ENCODE results near the gene PREX1.

Gene PREX1

DNA sequence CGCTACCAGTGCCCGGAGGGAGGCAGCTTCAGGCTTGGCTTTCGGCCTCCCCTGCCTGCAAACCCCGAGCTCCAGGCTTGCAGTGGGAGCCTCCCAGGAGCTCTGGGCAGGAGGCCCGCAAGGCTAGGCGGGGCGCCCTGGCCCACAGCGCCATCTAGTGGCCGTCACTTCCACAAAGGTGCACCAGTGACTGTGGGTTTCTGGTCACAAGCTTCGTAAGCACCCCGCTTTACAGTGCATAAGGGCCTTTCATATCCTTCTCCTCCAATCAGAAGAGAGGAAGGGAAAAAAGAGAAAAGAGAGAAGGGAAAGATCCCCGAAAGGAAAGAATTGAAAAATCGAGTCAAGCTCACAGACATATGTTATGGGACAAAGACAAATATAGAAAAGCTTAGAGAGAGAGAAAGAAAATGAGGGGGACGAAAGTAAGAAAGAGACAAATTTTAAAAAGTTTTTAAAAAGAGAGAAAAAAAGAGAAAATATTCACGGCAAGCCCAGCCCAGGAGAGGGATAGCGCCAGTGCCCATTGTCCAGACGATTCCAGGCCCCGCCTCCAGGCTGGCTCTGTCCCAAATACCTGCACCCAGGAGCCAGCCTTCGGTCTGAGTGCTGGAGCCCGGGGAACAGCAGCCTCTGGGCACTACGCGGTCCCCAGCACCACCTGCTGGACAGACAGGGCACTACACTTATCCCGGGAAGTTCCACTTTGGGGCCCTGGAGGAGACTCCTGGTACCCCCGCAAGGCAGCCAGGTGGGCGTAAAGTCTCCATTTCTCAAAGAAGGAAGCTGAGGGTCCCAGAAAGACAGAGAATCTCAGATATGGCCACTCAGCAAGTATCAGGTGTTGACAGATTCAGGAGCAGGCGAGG lies 207.1 kb downstream of the PREX1 start:
- peak; percentile 93 for DNase-seq (ENCODE audit: low spot score)

DNA sequence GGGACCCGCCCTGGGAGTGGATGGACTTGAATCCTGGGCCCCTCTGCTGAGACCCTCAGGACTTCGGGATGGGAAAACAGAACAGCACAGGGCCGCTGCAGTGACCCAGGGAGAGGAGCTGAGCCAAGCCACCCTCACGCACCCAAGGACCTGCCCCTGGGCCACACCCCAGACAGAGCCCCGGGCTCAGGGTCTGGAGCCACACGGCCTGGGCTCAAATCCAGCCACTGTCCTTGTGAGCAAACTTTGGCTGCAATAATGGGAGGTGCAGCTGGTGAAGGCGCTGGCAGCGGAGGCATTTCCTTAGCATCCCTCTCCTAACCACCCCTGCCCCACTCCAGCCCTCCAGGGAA lies 207.7 kb downstream of the PREX1 start:
- no peak for DNase-seq (ENCODE audit: low spot score)

DNA sequence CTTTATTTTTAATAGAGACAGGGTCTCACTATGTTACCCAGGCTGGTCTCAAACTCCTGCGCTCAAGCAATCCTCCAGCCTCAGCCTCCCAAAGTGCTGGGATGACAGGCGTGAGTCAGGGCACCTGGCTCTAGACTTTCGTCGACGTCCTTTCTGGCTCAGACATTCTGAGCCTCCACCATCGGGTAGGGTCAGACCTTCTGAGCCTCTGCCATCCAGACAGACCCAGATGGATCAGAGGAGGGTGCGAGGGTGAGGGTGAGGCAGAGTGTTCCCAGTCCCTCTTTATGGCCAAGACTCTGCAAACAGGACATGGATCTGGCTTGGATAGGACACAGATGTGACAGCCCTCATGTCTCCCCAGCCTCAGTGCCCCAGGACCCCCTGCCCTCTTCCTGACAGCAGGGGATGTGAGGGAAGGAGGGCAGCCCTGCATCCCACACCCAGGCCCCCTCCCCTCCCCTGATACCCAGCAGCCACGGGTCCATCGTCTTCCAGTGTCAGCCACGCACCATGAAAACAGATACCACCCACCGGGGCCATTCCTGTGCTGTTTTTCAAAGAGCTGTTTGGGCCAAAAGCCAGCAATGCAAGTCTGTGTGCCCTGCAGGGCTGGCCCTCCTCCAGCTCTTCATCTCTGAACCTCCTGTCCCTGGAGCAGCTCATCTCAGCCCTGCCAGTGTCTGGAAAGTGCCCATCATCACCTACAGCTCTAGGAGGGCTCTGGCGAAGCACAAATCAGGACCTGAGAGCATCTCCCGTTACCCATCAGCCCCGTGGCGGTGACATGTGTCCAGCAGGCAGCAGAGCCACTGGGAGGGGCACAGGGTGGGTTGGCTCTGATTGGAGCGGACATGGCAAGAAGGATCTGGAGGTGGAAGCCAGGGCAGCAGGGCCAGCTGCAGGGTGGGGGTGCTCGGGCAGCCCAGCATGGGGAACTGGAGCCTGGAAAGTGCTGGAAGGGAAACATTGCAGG lies 208.4 kb downstream of the PREX1 start:
- DNase-seq (ENCODE audit: low spot score): no peak

DNA sequence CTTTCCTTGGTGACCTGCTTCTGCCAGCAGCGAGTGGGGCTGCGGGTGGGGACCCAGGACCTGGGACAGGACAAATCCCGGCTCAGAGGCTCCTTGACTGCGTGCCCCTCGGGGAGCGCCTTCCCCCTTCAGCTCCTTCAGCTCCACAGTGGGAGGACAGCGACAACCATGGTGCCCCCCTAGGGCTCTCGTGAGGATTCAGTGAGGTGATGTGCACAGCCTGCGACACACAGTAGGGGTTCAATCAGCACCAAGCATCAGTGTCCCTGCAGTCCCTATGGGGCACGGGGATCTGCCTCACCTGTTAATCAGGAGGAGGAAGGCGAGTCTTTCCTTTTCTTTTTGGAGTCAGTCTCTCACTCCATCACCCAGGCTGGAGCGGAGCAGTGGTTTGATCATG lies 209.2 kb downstream of the PREX1 start:
- no peak for DNase-seq (ENCODE audit: low spot score)

DNA sequence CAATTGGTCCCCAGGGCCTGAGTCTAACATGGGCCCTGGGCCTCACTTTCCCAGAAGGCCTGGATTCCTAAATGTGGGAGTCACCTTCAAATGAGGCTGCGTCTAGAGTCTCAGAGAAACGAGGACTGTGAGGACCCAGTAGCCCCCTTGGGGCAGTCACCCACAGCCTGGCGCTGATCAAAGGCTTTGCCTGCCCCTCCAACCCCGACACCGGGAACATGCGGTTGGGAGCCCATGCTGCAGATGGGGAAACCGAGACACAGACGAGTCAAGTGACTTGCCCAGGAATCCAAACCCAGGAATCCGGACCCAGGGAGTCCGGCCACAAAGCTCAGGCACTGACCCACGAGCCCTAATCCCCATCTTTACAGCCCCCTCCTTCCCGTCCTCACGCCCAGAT lies 209.7 kb downstream of the PREX1 start:
- DNase-seq (ENCODE audit: low spot score): no peak

DNA sequence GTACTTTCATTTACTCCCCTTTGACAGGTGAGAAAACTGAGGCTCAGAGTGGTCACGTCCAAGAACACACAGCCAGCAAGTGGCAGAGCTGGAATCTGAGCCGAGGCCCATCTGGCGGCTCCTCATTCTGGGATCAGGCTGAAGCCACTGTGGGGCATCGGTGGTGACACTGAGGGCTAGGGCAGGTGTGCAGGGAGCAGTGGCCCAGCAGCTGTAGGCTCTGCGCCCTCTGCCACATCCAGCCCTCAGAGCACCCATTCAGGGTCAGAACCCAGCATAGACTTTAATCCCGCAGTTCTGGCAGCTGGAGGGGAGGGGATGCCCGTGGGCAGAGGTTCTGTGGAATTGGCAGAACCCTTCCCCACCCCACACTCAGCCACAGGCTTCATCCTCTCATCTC lies 210.3 kb downstream of the PREX1 start:
- DNase-seq (ENCODE audit: low spot score): no peak

DNA sequence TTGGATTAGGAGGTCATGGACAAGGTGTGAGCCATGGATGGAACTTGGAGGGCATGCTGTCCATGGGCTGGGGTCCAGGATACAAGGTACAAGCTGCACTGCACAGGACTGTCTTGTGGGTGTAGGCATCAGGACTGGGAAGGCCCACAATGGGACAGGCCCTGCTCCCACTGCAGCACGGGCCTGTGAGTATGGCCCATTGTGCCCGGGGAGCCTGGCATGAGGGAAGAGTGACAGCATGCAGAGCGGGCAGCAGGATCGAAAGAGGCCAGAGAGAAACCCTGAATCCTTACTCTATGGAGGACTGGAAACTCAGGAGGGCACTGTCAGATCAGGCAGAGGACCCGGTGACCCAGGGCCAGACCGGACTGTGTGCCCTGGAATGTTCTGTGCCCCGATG lies 211.3 kb downstream of the PREX1 start:
- no peak for DNase-seq (ENCODE audit: low spot score)

DNA sequence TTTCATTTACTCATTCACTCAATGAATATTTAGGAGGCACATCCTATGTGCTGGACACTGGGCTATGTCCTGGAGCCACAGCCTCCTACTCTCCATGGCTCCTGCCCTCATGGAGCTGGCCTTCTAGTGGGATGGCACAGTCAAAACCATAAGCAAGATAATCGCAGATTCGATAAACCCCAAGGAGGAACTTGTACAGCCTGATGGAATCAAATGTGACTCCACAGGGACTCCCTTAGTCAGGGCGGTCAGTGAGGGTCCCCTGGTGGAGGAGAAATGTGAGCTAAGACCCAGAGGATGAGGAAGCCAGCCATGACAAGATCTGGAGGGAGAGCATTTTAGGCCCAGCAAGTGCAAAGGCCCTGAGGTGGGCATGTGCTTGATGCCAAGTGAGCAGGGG lies 211.9 kb downstream of the PREX1 start:
- no peak for DNase-seq (ENCODE audit: low spot score)

DNA sequence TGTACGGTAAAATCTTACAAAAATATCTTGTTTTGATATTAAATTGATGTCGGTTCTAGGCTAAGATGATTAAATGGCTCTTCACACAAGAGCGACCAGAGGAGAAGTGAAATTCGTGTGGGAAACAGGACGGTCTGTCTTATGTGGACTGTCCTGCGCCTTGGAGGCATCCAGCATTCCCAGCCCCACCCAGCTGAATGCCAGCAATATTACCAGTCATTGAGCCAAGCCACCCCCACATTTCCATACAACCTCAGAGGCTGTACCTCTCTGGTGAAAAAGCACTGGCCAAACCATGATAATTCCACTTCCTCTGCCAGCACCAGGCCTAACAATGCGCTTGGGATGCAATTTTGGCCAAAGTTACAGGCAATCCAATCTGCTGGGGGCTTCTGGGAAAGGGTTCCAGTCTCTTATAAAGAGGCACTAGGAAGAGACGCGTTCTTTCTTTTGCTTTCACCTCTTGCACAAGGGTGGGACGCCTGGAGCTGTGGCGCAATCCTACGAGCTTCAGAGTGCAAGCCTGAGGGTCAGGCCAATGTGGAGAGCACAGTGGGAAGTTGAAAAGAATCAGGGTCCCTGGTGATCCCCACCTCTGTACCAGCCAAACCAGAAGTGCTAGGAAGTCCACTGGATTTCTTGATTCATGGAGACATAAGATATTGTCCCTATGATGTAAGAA lies 213.1 kb downstream of the PREX1 start:
- no peak for DNase-seq (ENCODE audit: low spot score)

DNA sequence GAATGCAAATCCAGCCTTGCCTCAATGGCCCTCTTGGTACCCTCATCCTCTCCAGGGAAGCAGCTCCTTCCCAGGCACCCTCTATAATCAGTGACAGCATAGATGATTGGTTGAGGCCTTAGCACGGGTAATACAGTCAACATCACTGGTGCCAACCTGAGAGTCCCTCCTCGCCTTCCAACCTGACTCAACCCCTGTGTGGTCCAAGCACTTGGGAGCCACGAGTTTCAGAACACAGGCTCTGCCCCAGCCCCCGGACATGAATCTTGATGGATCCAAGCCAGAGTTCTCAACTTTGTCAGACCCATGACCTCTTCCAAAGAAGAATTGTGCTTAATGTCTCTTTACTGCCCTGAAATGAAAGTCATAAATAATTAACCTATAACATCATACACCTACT lies 213.9 kb downstream of the PREX1 start:
- no peak for DNase-seq (ENCODE audit: low spot score)

DNA sequence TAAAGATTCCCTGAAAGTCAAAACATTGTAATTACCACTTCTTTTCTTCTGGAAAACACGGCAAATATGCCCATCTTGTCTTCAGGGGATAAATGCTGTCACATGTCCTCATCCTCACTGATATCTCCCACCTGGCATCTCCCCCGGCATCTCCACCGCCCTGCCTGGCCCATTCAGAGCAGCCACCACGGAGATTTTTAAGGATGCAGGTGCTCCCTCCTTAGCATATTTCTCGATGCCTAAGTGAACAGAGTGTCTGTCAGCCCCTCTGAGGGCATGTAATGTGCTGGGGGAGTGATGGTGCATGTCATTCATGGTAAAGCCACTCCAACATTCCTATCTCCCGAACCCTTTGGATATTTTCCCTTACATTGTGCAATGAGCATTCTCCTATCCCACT lies 215.5 kb downstream of the PREX1 start:
- DNase-seq (ENCODE audit: low spot score): no peak

DNA sequence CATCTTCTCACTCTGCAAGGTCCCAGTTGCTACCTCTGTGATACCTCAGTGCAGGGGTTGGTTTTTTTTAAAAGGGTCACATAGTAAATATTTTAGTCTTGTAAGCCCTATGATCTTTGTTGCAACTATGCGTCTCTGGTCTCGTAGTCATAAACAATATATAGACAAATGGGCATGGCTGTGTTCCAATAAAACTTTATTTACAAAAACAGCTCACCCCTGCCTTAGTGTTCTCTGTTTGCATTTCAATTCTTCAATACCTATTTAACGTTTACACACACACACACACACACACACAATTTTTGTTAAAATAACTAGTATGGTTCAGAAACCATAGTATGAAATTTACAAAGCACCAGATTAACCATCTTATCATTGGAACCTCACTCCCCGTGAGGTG lies 216.8 kb downstream of the PREX1 start:
- DNase-seq (ENCODE audit: low spot score): no peak

DNA sequence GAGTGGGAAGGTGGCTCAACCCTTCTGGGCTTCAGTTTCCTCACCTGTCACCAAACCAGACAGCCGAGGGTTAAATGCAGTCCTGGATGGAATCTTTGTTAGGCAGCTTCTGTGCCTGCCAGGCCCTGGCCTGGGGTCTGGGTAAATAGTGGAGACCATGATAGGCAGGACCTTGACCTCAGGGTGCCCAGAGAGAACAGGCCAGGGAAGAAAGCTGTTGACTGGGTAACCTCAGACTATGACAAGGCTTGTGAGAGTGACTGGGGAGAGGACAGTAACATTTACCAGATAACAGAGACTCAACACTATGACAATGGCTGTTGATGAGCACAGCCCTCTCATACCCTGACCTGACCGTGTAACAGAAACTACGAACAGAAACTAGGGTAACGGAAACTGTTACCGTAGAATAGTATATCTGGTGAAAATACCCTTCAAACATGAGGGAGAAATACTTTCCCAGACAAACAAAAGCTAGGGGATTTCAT lies 218.3 kb downstream of the PREX1 start:
- DNase-seq (ENCODE audit: low spot score): no peak

DNA sequence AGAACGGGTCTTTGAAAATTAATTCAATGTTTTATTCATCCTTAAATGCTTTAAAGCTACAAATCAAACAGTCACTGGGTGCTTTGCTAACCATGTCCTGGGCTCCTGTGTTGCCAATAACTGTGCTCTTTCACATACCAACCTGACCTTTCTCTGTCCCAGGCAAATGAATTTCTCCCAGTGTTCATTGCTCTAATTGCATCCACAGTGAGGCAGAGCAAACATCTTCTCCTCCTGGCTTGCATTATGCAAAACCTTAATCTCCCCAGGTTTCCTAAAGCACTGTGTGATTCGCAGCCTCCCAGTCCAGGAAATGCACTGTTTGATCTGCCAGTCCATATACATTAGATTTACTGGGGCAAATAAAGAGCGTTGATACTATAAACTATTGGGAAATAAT lies 219.0 kb downstream of the PREX1 start:
- no peak for DNase-seq (ENCODE audit: low spot score)

DNA sequence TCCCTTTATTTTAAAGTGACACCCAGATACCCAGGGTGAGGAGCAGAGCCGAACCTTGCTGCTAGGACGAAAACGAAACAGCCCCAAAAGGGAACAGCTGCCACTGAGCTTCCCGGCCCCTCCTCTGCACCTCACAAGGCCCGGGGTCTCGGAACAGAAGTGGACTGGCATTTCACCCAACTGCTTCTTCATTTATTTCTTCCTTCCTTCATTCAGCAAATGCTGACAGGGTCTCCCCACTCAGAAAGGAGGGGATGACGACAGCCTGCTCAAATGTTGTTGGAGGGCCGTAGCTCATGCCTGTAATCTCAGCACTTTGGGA lies 220.3 kb downstream of the PREX1 start:
- DNase-seq (ENCODE audit: low spot score): no peak

DNA sequence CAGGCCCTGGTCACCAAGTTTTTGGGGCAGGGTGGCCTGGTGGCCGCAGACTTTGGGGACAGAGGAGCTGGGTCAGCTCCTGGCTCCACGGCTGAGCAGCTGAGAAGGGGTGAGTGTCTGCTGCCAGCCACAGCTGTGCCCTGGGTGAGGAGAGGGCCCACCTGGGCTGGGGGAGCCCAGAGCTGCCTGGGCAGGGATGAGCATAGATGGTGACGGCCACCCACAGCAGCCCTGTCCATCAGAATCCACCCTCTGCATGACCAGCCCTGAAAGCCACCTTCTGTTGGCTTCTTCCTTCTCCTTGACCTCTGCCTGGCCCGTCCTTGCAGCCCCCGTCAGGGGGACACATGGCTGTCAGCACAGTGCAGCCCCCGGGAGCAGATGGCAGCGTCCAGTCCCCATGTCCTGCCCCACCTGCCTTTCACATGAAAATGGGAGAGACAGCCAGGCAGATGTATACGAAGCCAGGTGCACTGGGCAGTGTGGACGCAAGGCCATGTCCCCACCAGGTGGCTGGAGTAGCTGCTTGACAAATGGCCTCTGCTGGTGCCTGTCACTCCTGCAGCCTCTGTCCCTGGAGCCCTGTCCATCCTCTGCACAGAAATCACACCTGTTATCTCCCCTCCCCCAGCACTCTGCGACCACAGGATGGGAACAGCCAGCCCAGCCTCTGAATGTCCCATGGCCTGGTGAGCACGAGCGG lies 220.8 kb downstream of the PREX1 start:
- DNase-seq (ENCODE audit: low spot score): no peak

DNA sequence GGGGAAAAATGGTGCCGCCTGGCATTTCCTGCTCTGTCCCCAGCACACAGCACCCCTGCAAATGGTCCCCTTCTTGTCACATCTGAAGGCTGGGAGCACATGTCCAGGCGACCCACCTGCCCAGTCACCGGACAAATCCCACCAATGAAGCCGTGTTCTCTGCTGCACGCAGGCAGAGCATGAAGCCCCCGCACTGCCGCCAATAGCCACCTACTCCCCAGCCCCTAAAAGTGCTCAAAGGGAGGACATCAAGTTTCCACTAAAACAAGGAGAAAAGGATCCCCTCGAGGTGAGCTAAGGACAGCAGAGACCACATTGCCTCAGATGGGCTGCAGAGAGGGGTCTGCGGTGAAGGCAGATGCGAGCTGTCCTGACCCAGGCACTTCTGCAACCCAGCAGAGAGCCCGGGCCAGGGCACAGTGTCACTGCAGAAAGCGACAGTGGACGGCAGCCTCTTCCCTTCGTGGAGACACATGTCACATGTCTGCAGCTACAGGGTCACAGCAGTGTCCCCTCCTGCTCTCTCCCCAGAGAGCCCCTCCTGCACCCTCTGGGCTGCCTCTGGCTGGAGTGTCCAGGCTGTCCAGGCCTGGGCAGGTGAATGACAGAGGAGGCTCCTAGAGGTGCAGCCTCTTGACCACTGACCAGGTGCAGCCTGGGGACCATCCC lies 221.5 kb downstream of the PREX1 start:
- no peak for DNase-seq (ENCODE audit: low spot score)

DNA sequence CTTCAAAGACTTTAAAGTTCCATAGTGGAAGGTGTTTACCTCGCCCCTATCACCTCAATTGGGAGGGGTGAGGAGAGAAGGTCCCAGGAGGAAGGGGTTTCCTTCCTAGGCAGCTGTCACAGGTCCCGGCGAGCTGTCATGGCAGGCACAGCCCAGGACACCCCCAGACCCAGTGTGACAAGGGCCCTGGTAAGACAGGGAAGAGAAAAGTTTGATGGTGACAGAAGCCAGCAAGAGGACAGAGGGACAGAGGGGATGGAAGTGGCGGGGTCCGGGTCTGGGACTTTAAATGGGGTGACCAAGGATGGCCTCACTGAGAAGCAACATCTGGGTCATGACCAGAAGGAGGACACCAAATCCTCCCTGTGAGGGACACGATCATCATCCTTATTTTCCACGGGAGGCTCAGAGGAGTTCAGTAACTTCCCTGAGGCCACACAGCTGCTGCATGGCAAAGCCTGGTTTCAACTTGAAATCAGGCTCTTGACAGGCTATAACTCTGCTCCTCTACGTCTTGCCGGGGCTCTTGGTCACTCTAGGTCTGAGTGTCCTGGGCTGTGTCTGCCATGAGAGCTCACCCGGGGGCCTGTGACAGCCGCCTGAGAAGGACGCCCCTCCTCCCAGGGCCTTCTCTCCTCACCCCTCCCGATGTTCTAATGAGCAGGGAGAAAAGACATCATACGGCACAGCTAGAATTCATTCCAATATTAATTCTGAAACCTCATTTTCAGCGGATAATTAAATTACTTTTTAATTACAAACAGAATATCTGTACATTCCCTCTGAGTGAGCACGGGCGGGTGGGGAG lies 222.2 kb downstream of the PREX1 start:
- DNase-seq (ENCODE audit: low spot score): no peak

DNA sequence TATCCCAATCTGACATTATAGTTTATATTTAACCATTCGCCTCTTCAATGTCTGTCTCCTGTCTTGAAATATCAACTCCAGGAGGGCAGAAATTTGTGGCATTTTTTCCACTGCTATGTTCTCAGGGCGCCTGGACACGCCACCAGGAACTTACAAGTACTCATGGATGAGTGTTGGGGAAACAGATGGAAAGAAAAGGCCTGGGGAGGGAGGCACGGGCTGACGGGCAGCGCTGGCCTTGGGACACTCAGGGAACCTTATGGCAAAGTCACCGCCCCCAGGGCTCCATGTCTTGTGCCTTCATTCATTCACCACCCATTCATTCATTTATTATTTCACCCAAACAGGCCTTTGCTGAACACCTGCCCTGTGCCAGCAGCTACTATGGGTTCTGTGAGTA lies 222.9 kb downstream of the PREX1 start:
- DNase-seq (ENCODE audit: low spot score): no peak

DNA sequence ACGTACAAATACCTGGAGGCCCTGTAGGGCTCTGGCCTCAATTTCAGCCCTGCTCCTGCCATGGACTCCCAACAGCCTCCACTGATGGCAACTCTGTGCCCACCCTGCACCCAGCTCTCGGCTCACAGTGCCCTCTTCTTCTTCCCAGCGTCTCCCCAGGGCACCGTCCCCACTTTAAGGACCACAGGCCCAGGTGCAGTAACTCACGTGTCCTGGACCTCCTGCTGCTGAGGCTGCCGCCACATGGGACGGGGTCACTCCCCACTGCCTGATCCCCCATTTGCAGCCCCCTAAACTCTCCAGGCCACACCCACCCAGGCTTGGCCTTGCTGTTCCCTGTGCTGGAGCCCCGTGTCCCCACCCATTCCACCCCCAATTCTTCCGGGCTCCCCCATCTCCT lies 223.4 kb downstream of the PREX1 start:
- no peak for DNase-seq (ENCODE audit: low spot score)
